ENCODE measurements around the gene MEPE. TPM values are rescaled to one million over a fixed set of nuclear protein-coding genes. Genes with fewer than 3 reads are reported as not detected.

The MEPE gene
- total RNA-seq, 2 donors from 2014 or later, result not detected

GRCh38 chr4:87895964-87896621 is 63.3 kb downstream of the MEPE start:
- H3K9me3 ChIP-seq, result no peaks in the 10 kb centered on the region
- no peak for TF ChIP-seq CTCF (IDR thresholded peaks at IDR 0.05)
- H3K4me3 ChIP-seq, result no peak overlapping the region
- H3K4me1 ChIP-seq (ENCODE audit: control insufficient read depth in 1 of 2, low read depth in 2 of 2), result peaks cover 0 to 5% of the 10 kb centered on the region in 2 donors
- H3K27me3 ChIP-seq (replicated peaks; ENCODE audit: insufficient read depth), result no peaks in the 10 kb centered on the region
- ATAC-seq (ENCODE audit: insufficient number of reproducible peaks, low FRiP score, low read depth) (peak; percentile 65), DNase-seq (ENCODE audit: low spot score) (no peak)
- no peak overlapping the region for H3K27ac ChIP-seq
- H3K36me3 ChIP-seq, result no peaks in the 10 kb centered on the region

Other genes with a start within 250 kb of the MEPE start
- gene DSPP, start 224.4 kb upstream of the MEPE start, total RNA-seq, result not detected
- gene DMP1, start 182.7 kb upstream of the MEPE start, total RNA-seq, result under 1 TPM in 1 of 2 donors, not detected in 1; 0.21 TPM
- not detected for gene IBSP, start 33.4 kb upstream of the MEPE start, total RNA-seq
- gene SPP1, start 142.7 kb downstream of the MEPE start, total RNA-seq, result 10 to 100 TPM; 22.1 to 29.2 TPM
- gene PKD2, start 174.7 kb downstream of the MEPE start, total RNA-seq, result 100 to 1,000 TPM; 254 to 259 TPM